HG03565 (cell line): ENCODE measurements around the gene ZCCHC14.
"Not testable (repeated sequence)": the region's sequence is repeated elsewhere in the genome, so short reads cannot be mapped to it uniquely, and the experiment has no call there.

Experiments
- ATAC-seq: cut with Tn5 transposase; IDR thresholded peaks from one replicate; pipeline ENCODE4 v1.9.1; 2021; ENCODE audit warnings: mild to moderate bottlenecking, moderate library complexity; ENCODE audit not compliant: unreplicated experiment

The ZCCHC14 gene

DNA sequence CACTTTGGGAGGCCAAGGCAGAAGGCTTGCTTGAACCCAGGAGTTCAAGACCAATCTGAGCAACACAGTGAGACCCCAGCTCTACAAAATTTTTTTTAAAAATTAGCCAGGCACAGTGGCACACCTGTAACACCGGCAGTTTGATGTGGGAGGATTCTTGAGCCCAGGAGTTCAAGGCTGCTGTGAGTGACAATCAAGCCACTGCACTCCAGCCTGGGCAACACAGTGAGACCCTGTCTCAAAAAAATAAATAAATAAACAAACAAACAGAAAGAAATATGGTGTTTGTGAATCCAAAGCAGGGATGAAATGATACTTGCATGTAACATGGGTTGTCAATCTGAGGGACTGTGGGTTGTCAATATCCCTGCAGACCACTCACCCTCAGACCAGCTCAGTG, 125.9 kb downstream of the ZCCHC14 start:
- ATAC-seq, result no peak

DNA sequence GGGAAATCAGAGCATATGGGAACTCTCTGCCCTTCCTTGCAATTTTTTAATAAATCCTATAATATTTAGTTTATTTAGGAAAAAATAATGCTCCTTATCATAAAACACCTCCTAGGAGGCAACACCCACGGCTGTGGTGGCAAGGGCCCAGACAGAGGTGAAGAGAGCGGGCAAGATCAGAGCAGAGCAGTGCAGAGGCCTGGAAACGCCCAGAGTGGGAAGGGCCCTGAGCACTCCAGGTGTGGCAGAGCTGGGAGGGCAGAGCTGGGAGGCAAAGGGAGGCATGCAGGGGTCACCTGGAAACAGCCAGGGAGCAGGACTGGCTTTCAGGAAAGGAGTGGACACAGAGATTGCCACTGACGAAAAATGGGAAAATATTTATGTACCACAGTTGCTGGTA, 126.5 kb downstream of the ZCCHC14 start:
- no peak for ATAC-seq

DNA sequence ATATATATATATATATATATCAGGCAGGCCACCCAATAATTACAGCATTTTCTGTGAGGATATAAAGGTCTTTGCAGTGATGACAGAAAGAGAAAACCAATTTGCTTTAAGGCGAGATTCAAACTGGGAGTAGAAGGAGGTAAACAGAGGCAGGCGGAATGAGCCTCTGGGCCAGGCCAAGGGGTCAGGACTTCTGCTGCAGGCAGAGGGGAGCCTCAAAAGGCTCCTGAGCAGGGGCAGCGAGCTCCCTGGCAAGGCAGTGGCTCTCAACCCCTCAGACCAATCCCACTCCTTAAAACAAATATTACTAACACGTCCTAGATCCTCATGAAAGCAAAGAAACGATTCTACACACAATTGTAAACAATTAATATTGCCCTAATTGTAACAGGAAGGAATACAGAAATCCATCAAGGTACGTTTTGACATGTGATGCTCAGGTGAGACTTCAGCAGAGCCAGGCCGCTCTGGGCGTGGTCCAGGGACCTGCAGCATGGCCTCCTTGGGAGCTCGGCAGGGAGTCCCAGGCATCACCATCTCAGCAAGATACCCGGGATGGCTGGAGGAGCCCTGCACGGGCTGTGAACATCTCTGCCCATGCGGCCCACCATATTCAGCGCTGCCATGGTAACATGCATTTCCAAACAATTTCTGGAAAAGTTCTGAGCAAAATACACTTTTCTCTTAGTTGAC, 127.7 kb downstream of the ZCCHC14 start:
- ATAC-seq, result no peak

DNA sequence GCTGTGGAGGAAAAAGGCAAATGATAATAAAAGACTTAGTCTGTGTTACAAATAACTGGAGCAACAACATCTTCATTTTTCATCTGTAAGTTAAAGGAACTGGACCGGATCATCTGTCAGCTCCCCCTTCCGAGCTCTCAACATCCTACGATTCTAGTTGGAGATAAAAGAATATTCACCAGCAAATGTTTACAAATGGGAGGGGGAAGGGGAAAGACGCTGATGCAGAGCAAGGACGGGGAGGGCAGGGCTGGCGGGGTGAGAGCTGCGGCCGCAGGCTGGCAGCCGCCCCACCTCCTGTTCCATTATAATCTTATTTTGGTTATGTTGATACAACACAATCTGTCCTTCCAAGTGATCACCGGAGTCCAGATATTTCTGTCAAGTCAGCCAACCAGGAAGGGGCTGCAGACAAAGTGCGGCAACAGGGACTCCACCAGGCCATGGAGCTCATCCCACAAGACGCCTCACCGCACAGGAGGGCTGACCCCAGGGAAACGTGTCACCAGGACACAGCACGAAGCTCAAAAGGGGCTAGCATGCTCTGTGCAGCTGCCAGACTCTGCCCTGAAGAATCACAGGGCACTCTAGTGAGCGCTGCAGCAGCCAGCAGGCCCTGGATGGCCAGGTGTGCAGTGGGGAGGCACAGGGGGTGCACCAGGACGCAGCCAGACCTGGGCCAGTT, 128.9 kb downstream of the ZCCHC14 start:
- ATAC-seq, result no peak

DNA sequence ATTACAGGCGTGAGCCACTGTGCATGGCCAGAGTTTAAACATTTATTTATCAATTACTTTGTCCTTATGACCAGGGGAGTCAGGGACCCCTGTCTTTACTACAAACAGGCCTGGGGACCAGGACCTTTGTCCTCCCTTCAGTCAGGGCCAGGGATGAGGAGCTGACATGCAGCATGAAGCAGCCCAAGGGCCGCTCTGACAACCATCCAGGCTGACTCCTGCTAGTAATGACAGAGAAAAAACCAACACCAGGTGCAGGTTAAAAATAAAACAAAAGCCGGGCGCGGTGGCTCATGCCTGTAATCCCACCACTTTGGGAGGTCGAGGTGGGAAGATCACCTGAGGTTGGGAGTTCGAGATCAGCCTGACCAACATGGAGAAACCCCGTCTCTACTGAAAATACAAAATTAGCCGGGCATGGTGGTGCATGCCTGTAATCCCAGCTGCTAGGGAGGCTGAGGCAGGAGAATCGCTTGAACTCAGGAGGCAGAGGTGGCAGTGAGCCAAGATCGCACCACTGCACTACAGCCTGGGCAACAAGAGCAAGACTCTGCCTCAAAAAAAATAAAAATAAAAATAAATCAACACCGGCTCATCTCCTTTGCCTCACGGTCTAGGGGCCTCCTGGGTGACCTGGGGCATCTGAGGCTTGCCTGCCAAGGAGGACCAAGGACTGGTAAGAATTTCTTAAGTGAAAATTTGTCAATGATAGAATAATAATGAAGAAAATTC, 129.8 kb downstream of the ZCCHC14 start:
- ATAC-seq, result not testable (repeated sequence)

DNA sequence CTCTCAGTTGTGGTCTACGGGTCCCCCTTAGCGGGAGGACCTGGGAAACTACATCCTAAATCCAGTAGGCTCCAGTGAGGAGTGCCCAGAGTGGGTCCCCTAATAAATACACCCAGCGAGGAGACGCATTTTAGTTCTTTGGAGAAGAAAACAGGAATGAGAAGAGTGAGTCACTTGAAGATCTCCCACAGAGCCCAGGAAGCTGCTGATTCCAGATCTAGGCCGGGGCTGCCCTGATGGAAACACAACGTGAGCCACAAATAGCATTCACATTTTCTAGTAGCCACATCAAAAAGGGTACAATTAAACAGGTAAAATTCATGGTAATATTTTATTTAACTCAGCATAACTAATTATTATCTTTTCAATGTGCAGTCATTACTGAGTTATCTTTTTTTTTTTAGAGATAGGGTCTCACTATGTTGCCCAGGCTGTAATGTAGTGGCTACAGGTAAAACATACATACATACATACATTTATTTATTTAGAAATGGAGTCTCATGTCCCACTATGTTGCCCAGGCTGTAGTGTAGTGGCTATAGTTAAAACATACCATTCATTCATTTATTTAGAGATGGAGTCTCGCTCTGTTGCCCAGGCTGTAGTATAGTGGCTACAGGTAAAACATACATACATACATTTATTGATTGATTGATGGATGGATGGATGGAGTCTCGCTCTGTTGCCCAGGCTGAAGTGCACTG, 130.8 kb downstream of the ZCCHC14 start:
- no peak for ATAC-seq

DNA sequence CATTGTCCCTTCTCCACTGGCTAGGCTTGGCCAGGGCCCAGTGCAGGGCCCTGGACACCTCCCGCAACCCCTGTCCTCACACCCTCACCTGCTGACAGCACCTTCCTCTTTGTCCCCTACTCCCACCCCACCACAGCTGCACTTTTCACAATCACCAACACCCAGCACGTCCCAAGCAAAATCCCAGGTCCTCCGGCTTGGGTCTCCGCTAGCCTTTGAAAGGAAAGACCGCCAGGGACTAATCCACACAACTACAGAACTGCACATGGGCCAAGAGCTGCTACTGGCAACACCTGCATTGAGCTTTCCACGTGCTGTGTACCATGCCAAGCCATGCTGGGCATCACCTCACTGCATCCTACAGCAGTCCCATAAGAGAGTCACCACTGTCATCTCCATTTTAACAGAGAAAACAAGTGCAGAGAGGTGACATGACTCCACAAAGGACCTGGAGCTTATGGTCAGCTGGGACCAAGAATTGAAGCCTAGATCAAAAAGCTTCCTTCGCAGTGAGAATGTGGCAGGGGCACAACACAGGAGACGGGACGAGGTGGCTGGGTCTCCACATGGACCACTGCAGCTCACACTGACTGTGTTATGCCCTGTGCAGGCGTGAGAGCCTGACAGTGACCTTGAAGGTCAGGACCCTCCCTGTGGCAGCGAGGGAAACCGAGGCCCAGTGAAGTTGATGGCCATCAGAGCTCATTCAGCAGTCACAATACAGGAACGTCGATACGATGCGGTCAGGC, 131.8 kb downstream of the ZCCHC14 start:
- no peak for ATAC-seq

DNA sequence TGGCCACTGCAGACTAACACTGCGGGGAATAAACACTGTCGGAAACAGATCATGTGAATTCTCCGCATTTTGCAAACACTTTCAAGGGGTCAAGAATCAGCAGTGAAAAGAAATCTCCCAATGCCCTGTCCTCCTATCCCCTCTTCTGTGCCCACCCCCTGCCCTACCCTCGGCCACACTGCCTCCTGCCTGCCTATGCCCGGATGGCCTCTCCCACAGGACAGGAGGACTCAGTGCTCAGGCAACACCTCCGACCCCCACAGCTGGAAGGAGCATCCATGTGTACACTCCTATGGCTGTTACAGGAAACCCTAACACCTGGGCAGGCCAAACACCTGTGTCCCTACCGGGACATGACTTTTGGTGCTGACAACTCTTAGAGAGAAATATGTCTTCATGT, 133.7 kb downstream of the ZCCHC14 start:
- ATAC-seq, result no peak

DNA sequence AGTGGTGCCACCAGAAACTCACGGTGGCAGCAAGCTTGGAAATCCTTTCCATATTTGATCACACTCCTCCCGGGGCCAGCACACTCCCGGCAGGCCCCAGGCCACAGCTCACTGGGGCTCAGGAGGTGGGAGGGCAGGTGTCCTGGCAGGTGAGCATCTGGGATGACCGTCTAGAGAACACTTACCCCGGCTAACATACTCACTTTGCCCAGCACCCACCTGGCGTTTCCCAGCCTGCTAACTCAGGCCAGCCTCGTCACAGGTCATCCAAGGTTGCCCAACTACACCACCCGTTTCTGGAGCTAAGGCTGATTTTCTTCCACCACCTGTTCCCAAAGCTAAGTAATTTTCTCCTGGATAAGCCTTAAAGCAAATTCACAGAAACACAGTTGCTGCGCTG, 134.1 kb downstream of the ZCCHC14 start:
- no peak for ATAC-seq

DNA sequence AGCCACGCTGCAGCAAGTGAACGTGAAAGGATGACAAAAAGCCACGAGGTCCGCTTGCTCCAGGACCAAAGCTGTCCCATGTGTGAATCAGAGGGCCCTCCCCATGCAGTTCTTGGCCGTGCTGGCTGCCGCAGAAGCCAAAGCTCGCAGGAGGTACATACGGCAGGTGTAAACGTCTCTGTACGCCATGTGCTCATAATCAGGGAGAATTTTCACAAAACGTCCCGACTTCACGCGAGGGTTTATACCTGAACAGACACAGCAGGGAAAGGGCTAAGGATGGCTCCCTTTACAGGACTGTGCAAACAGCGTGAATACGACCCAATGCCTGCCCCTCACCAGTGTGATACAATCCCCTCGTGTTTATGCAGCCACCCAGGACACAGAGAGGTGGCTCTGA, 134.6 kb downstream of the ZCCHC14 start:
- no peak for ATAC-seq

DNA sequence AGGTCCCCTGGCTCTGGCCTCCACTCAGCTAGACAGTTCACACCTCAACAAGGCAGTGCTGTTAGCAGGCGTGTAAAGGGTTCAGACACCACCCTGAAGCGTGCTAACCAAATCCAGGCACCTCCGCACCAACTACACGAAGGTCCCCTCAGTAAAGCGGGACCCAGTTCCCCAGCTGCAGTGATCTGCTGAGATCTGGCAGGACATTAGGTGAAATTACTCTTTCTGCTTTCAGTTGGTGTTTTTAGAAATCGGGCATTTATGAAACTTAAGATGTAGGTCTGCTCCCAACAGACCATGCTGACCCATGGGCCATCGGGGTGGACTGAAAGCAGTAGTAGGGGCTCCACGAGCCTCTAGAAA, 136.4 kb downstream of the ZCCHC14 start:
- no peak for ATAC-seq
